ENCODE measurements around the gene ATL2. TPM values are rescaled to one million over a fixed set of nuclear protein-coding genes. Genes with fewer than 3 reads are reported as not detected.
"Not testable (repeated sequence)": the region's sequence is repeated elsewhere in the genome, so short reads cannot be mapped to it uniquely, and the experiment has no call there.

Gene ATL2
- total and polyA plus RNA-seq, 12 donors, result 19.8 to 313 (median 71.9) TPM

DNA sequence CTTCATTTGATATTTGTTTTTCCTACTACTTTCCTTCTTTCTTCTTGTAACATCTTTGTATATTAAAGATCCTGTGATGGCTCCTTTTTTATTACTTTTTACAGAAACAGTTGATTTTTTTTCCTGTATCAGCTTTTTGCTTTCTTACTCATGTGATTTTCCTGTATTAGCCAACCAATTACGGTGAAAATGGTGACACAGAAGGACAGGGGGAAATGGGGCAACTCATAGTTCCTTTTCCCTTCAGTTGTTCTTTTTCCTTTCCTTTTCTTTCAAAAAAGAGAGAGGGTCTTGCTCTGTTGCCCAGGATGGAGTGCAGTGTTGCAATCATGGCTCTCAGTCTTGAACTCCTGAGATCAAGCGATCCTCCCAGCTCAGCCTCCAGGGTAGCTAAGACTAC, 117.8 kb downstream of the ATL2 start:
- 82 to 87% (median 86%) methylated on average over 2 of the region's 2 CpGs for WGBS, 4 donors
- TF ChIP-seq, protein P1, sequence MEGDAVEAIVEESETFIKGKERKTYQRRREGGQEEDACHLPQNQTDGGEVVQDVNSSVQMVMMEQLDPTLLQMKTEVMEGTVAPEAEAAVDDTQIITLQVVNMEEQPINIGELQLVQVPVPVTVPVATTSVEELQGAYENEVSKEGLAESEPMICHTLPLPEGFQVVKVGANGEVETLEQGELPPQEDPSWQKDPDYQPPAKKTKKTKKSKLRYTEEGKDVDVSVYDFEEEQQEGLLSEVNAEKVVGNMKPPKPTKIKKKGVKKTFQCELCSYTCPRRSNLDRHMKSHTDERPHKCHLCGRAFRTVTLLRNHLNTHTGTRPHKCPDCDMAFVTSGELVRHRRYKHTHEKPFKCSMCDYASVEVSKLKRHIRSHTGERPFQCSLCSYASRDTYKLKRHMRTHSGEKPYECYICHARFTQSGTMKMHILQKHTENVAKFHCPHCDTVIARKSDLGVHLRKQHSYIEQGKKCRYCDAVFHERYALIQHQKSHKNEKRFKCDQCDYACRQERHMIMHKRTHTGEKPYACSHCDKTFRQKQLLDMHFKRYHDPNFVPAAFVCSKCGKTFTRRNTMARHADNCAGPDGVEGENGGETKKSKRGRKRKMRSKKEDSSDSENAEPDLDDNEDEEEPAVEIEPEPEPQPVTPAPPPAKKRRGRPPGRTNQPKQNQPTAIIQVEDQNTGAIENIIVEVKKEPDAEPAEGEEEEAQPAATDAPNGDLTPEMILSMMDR (IDR thresholded peaks at IDR 0.05), result no peak
- TF ChIP-seq POLR2A (IDR thresholded peaks at IDR 0.05), result no peak

DNA sequence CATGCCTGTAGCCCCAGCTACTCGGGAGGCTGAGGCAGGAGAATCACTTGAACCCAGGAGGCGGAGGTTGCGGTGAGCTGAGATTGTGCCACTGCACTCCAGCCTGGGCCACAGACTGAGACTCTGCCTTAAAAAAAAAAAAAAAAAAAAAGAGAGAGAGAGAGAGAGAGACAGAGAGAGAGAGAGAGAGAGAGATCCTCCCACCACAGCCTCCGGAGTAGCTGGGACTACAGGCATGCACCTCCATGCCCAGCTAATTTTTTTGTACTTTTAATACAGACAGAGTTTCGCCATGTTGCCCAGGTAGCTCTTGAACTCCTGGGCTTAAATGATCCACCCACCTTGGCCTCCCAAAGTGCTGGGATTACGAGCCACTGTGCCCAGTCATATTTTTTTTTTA, 119.4 kb downstream of the ATL2 start:
- H3K4me3 ChIP-seq; DNase-seq; H3K9me3 ChIP-seq (replicated peaks in 1 of 3); H3K27me3 ChIP-seq; H3K27ac ChIP-seq; H3K36me3 ChIP-seq (replicated peaks in 1 of 2); H3K4me1 ChIP-seq (replicated peaks in 1 of 2); intact Hi-C loops (cut with DNase I): not testable (repeated sequence)
- 90 to 98% (median 92%) methylated on average over 6 of the region's 6 CpGs for WGBS, 4 donors

More for the DNA sequence above, 117.8 kb downstream of the ATL2 start:
- Histone ChIP-seq H3K36me3 (replicated peaks in 1 of 2) (no peaks in the 10 kb centered on the region), H3K4me1 (replicated peaks in 1 of 2) (peaks cover 0 to 2% of the 10 kb centered on the region in 2 donors), H3K27me3 (no peaks in the 10 kb centered on the region), H3K27ac (no peak overlapping the region), H3K4me3 (no peak overlapping the region), H3K9me3 (replicated peaks in 1 of 3) (no peaks in the 10 kb centered on the region)
- intact Hi-C loops (cut with DNase I), result no loop called here
- no peak for DNase-seq

DNA sequence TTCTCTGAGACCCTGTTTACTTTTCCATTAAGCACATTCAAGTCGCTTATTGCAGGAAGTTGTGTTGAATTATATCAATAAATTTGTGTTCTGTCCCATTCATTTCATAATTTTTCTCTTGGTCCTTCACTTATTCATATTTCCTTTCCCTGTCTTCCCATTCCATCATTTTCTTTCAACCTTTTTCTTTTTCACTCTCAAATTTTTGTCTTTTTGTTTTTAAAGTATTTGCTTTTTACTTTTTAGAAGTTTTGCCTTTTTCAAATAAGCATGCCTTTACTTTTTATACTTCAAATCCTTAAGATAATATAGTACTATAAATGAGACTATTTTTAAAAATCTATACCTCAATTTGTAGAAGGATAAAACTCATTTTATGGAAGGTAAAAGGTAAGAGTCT, 120.5 kb downstream of the ATL2 start:
- no peaks in the 10 kb centered on the region for H3K27me3 ChIP-seq
- H3K27ac ChIP-seq, result no peak overlapping the region
- TF ChIP-seq POLR2A (IDR thresholded peaks at IDR 0.05), result no peak
- TF ChIP-seq, protein P1 (IDR thresholded peaks at IDR 0.05), result no peak
- no peaks in the 10 kb centered on the region for H3K4me1 ChIP-seq (replicated peaks in 1 of 2)
- intact Hi-C loops (cut with DNase I), result no loop called here
- no peak overlapping the region for H3K4me3 ChIP-seq
- H3K36me3 ChIP-seq (replicated peaks in 1 of 2), result no peaks in the 10 kb centered on the region
- H3K9me3 ChIP-seq (replicated peaks in 1 of 3), result no peaks in the 10 kb centered on the region
- 80 to 95% (median 93%) methylated on average over 1 of the region's 1 CpG for WGBS, 4 donors
- DNase-seq, result no peak

DNA sequence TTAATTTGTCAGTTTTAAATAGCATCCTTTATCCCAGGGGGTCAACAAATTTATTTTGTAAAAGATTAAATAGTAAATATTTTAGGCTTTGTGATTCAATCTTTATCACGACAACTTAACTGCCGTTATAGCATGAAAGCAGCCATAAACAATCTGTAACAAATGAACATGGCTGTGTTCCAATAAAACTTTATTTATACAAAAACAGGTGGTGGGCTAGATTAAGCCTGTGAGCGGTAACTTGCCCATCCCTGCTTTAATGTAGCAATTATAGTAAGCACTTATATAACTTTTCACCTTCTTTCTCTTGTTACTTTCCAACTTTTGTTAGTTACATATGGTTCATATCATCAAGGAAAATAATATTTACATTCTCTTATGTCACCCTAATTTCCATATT, 121.9 kb downstream of the ATL2 start:
- Histone ChIP-seq H3K9me3 (replicated peaks in 1 of 3) (no peaks in the 10 kb centered on the region), H3K36me3 (replicated peaks in 1 of 2) (no peaks in the 10 kb centered on the region), H3K27ac (no peak overlapping the region), H3K4me1 (replicated peaks in 1 of 2) (no peaks in the 10 kb centered on the region), H3K4me3 (no peak overlapping the region), H3K27me3 (no peaks in the 10 kb centered on the region)
- TF ChIP-seq, protein P1 (IDR thresholded peaks at IDR 0.05), result no peak
- TF ChIP-seq POLR2A (IDR thresholded peaks at IDR 0.05), result no peak
- DNase-seq, result no peak
- intact Hi-C loops (cut with DNase I), result no loop called here
- 88 to 92% (median 90%) methylated on average over 3 of the region's 3 CpGs for WGBS, 4 donors

DNA sequence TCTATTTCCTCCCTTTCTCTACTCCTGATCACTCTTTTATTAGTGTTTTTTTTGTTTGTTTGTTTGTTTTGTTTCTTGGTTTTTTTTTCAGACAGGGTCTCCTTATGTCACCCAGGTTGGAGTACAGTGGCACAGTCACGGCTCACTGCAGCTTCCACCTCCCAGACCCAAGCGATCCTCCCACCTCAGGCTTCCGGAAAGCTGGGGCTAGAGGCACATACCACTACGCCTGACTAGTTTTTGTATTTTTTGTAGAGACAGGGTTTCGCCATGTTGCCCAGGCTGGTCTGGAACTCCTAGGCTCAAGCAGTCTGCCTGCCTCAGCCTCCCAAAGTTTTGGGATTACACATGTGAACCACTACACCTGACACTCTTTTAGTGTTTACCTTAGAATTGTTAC, 122.3 kb downstream of the ATL2 start:
- DNase-seq, result no peak
- WGBS, 4 donors, result 86 to 92% (median 90%) methylated on average over 5 of the region's 5 CpGs
- intact Hi-C loops (cut with DNase I), result no loop called here

More for the DNA sequence above, 122.3 kb downstream of the ATL2 start:
- Histone ChIP-seq H3K4me3 (no peak overlapping the region), H3K27ac (no peak overlapping the region), H3K36me3 (replicated peaks in 1 of 2) (no peaks in the 10 kb centered on the region), H3K9me3 (replicated peaks in 1 of 3) (no peaks in the 10 kb centered on the region), H3K4me1 (replicated peaks in 1 of 2) (no peaks in the 10 kb centered on the region), H3K27me3 (no peaks in the 10 kb centered on the region)
- TF ChIP-seq, protein P1 (IDR thresholded peaks at IDR 0.05), result no peak
- no peak for TF ChIP-seq POLR2A (IDR thresholded peaks at IDR 0.05)
